Measurements from ENCODE around the gene SDF2.

DNA sequence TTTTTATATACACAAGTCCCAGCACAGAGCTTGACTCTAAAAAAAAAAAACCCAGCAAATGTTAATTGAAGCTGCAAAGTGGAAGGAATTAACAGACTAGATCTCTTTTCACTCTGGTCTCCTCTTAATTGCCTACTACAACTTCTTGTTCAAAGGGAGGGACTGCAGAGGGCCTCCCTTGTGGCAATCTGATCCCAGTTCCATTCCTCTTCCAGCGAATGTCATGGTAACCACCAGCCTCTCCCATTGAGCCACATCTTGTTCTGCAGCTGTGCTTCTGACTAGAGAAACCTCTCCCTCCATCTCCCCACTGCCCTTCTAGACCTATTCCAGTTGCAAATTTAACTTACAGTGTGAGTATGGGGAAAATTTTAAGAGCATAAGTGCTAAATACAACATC lies 6.2 kb upstream of the SDF2 start:
- TF ChIP-seq, protein P1, sequence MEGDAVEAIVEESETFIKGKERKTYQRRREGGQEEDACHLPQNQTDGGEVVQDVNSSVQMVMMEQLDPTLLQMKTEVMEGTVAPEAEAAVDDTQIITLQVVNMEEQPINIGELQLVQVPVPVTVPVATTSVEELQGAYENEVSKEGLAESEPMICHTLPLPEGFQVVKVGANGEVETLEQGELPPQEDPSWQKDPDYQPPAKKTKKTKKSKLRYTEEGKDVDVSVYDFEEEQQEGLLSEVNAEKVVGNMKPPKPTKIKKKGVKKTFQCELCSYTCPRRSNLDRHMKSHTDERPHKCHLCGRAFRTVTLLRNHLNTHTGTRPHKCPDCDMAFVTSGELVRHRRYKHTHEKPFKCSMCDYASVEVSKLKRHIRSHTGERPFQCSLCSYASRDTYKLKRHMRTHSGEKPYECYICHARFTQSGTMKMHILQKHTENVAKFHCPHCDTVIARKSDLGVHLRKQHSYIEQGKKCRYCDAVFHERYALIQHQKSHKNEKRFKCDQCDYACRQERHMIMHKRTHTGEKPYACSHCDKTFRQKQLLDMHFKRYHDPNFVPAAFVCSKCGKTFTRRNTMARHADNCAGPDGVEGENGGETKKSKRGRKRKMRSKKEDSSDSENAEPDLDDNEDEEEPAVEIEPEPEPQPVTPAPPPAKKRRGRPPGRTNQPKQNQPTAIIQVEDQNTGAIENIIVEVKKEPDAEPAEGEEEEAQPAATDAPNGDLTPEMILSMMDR (IDR thresholded peaks at IDR 0.05): no peak
- no peak for TF ChIP-seq POLR2A (IDR thresholded peaks at IDR 0.05)

Data from right lobe of liver (tissue), 4 donors.